HG03280 (cell line): ENCODE results near the gene EBNA1BP2.
"Not testable (repeated sequence)": the region's sequence is repeated elsewhere in the genome, so short reads cannot be mapped to it uniquely, and the experiment has no call there.

Source experiments
- ATAC-seq: cut with Tn5 transposase; IDR thresholded peaks from one replicate; pipeline ENCODE4 v1.9.1; 2021; ENCODE audit warnings: mild to moderate bottlenecking, moderate library complexity; ENCODE audit not compliant: unreplicated experiment

Gene EBNA1BP2

DNA sequence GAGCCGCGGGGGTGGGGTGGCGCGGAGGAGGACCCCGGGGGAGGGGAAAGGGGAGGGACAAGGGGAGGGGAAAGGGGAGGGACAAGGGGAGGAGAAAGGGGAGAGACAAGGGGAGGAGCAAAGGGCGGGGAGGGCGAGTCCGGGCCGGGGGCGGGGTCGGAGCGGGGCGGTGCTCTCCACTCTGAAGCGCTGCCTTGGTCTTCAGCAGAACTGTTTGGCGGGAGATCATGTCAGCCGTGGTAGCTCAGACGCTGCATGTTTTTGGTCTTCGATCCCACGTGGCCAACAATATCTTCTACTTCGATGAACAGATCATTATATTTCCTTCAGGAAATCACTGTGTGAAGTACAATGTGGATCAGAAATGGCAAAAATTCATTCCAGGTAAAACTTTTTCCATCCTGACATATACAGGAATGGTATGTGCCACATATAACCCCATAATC, 460 bp upstream of the EBNA1BP2 start:
- ATAC-seq, result peak; percentile 63

GRCh38 chr1:43171312-43171875, 696 bp downstream of the EBNA1BP2 start:
- ATAC-seq, result no peak

DNA sequence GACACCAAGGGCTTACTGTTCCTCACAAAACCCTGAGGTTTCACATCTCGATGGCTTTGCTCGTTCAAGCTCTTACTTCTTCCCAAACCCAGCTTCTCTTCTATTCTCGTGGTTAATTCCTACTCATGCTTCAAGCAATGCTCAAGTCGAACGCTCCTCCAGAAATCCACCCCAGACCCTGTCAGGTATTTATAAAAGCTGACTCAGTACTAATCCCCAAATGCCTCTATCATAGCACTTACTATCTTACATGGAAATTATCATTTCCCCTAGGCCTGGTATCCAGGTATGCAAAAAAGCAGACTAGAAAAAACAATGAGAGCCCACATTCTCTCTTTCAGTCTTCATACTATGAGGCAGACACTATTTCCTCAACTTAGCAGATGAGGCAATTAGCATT, 6.3 kb downstream of the EBNA1BP2 start:
- no peak for ATAC-seq

DNA sequence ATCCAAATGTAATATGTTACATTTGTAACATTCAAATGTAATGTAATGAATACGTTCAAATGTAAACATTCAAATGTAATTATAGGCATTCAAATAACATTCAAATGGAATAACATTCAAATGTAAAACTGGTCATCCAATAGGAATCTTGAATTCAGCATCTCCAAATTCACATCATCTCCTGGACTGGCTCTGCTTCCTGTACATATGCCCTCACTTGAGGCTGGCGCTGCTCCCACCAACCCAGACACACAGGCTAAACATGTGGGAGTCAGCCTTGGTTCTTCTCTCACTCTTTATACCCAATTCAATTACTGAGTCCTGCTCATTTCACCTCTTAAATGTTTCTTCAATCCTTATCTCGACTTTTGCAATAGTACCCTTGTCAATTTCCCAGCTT, 6.9 kb downstream of the EBNA1BP2 start:
- no peak for ATAC-seq

GRCh38 chr1:43156026-43156425, 16.1 kb downstream of the EBNA1BP2 start:
- no peak for ATAC-seq

- no peak for ATAC-seq
Measured at GRCh38 chr1:43153443-43153842, 18.6 kb downstream of the EBNA1BP2 start.

- no peak for ATAC-seq
Measured at GRCh38 chr1:43152866-43153265, 19.2 kb downstream of the EBNA1BP2 start.

DNA sequence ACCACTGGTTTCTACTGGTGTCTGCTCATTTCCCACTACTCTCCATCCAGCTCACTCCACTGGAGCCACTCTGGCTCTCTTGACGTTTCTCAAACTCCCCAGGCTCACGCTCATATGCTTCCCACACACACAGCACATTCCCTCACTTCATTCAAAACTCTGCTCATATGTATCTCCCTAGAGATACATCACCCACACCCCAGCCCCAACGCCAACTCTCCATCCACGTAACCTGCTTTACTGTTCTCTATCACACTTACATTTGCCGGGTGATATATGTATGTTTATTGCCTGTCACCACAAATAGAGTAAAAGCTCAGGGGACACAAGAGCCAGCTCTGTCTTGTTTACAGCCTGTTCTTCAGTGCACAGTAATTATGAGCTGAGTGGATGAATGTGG, 22.2 kb downstream of the EBNA1BP2 start:
- no peak for ATAC-seq

DNA sequence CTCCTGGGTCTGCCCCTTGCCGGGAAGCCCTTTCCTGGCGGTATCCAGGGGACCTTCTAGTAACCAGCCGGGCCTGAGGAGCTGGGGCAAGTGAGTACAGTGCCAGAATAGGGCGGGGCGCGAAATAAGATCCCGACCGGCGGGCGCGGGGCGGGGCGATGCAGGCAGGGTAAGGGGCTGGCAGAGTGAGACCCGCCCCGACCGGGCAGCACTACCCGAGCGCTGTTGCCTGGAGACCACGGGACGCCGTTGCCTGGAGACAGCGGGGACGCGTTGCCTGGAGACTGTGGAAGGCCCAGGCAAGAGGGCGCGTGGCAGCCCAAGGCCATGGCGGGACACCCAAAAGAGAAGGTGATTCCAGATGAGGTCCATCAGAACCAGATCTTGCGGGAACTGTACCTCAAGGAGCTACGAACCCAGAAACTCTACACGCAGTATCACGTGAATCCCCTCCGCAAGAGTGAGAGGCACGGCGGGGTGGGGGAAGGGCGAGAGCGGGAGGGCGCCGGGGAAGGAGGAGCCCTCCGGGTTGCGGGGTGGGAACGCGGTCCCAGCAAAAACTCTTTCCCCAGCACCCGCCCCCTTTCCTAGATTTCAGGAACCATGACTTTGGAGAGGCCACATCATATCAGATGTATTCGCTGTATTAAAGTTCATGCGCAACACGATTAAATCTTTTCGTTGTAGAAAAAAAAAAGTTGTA, 24.3 kb downstream of the EBNA1BP2 start:
- no peak for ATAC-seq

DNA sequence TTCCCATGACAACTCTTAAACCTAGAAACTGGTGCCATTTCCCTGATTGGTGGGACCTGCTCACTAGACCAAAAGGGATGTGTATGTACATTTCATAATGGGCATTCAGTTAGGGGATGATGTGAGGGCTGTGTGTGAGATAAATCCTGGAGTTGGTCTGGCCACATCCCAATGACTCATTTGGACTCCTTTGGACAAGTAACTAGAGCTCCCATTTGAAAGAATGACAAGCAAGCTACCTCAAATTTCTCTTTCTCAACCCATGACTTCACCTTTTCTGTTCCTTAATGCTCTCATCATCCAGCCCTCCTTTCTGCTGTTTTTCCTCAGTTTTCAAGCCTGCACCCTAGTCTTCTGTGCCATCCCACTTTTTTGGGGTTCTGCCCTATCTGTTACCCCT, 27.9 kb downstream of the EBNA1BP2 start:
- ATAC-seq, result no peak

DNA sequence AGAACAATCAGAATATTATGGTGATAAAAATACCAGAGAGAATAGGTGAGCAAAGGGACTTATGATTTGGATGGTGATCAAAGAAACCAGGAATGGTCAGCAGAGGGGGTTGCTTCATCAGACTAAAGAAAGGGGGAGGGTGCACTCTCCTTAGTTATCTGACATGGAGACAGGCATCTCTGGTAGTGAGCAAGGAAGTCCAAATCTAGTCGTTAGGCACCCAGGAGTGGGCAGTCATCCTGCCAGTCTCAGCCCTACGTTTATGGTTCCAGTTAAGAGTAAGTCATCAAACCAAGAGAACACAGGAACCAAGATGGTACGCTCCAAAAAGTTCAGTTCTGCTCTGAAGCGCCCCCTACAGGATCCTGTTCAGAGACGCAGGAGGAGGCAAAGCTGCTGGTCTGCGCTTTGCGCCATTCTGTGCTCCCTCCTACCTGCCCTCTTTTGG, 28.6 kb downstream of the EBNA1BP2 start:
- ATAC-seq, result no peak

- ATAC-seq, result no peak
Measured at GRCh38 chr1:43140583-43140982, 31.5 kb downstream of the EBNA1BP2 start.

GRCh38 chr1:43140010-43140409, 32.1 kb downstream of the EBNA1BP2 start:
- no peak for ATAC-seq

GRCh38 chr1:43139295-43139694, 32.8 kb downstream of the EBNA1BP2 start:
- ATAC-seq, result not testable (repeated sequence)

DNA sequence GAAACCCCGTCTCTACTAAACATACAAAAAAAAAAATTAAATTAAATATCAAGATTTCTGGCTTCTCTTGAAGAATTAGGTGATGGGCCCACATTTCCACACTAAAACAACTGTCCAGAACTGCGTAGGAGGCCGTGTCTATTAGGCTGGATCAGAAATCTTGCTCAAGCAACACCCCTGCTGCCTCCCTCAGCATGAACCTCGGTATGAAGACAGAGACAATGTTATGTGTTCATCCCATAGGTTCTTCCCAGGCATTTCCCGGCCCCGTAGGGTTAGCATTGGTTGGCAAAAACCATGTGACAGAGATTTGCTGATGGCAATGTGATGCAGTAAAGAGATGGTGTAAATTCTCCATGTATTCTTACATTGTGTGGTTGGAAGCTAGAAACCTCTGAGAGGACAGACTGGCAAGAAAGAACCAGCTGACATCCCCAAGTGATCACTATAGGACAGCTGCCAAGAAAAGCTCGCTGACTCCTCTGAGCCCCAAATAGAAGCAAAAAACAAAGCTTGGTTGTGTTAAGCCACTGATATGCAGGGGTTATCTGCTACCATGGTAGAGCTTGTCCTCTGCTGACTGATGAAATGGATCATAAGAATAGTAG, 34.5 kb downstream of the EBNA1BP2 start:
- ATAC-seq, result no peak

GRCh38 chr1:43135857-43136781, 36.0 kb downstream of the EBNA1BP2 start:
- no peak for ATAC-seq

DNA sequence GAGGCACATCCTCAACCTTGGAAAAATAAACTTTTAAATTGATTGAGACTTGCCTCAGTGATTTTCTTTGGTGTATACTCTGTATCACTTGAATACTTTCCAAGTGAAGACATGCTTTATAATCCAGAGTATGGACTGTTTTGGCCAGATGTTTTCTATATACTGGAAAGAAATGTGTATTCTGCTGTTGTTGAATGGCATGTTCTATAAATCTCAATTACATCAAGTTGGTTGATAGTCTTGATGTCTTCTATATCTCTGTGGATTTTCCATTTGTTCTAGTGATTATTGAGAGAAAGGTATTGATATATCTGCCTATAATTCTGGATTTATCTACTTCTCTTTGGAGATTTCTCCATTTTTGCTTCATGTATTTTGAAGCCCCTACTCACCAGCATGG, 37.5 kb downstream of the EBNA1BP2 start:
- no peak for ATAC-seq

DNA sequence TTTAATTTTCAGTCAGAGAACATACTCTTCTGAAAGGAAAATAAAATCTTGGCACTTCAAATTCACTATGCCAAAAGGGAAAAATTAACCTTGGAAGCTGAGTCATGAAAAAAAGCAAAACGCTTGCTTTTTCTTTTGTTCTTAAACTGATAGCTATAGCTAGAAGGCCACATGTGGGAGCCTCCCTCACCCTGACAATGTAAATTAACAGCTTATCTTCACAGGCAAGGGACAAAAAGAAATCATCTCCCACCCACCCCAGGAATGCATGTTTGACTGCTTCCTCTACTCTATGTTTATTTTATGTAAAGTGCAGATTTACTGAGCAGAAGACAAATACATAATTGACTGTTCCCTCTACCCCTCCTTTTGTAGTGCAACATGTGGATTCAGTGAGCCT, 38.0 kb downstream of the EBNA1BP2 start:
- ATAC-seq, result no peak

DNA sequence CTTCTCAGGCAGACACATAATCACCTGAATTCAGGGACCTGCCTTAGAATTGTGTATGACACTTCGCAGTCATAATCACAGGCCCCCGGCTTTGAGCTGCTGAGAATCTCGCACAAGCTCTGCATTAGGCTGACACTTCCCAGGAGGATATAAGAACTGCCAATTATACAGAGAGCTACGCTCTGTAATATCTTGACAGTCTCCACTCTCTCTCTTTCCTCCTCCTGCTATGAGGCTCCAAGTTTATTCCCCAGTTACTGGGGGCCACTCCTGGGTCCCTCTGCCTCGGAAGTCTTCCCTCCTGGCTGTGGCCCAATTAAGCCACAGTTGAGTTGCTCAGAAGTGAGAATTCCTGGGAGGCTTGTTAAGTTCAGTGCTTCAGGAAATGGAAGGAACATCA, 42.7 kb downstream of the EBNA1BP2 start:
- ATAC-seq, result no peak

DNA sequence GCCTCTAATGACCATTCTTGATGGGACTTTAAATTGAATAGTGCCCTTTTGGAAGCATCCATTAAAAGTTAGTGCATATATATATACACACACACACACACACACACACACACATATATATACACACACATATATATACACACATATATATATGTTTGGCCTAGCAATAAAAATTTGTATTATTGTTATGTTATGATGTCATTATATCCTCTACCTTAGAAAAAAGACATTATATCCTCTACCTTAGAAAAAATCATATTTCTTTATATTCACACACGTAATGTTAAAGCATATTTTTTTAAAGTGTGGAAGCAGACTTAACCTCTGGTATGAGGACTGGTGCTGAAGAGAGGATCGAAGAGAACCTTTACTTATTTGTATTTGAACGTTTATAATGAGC, 43.3 kb downstream of the EBNA1BP2 start:
- no peak for ATAC-seq

DNA sequence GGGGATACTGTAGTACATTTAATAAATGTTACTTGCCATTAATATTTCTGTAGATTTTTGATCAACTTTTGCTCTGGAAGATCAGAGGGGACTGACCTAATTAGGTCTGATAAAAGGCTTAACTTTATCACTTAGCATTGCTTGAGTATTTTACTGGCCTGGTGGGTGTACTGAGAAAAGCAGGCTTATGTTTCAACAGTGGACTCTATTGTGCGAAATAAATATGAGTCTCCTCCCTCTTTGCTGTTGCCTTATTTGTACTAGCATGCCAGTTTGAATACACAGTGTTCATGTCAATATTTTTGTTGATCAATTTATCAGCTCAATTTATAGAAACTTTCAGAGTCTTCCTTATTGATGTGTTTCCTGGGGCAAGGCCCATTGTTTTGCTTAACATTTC, 49.1 kb downstream of the EBNA1BP2 start:
- no peak for ATAC-seq
